HEK293T (cell line): Measurements from ENCODE around the gene CDH24.

Experiments
- ARNT ChIP-seq: fragments of 450-650 bp; IDR thresholded peaks from 2 replicates; pipeline ENCODE4 v1.6.1; 2017; ENCODE audit warnings: mild to moderate bottlenecking
- BHLHE40 ChIP-seq: fragments of 450-650 bp; IDR thresholded peaks from 2 replicates; pipeline ENCODE4 v1.6.1; 2016; ENCODE audit warnings: mild to moderate bottlenecking, moderate library complexity, borderline replicate concordance
- CTBP1 ChIP-seq: fragments of 450-650 bp; IDR thresholded peaks from 2 replicates; pipeline ENCODE4 v1.6.1; 2016; ENCODE audit warnings: borderline replicate concordance
- ELF4 ChIP-seq: fragments of 450-650 bp; IDR thresholded peaks from 2 replicates; pipeline ENCODE4 v1.6.1; 2017; ENCODE audit warnings: antibody characterized with exemption
- FOXK2 ChIP-seq: fragments of 450-650 bp; IDR thresholded peaks from 2 replicates; pipeline ENCODE4 v1.6.1; 2016; ENCODE audit warnings: mild to moderate bottlenecking
- FOXM1 ChIP-seq: fragments of 450-650 bp; IDR thresholded peaks from 2 replicates; pipeline ENCODE4 v1.6.1; 2017; ENCODE audit warnings: mild to moderate bottlenecking, borderline replicate concordance
- HDGF ChIP-seq: fragments of 450-650 bp; IDR thresholded peaks from 2 replicates; pipeline ENCODE4 v1.6.1; 2017; ENCODE audit warnings: antibody characterized with exemption, borderline replicate concordance
- L3MBTL2 ChIP-seq: fragments of 450-650 bp; conservative IDR thresholded peaks from 2 replicates; pipeline ENCODE4 v1.6.1; 2016; ENCODE audit warnings: mild to moderate bottlenecking
- SP1 ChIP-seq: fragments of 450-650 bp; IDR thresholded peaks from 2 replicates; pipeline ENCODE4 v1.6.1; 2017
- TF ChIP-seq, protein P1 (sequence below): fragments of 450-650 bp; IDR thresholded peaks from 2 replicates; pipeline ENCODE4 v1.6.1; 2016

GRCh38 chr14:23106747-23107045, 49.4 kb upstream of the CDH24 start:
- TF ChIP-seq ELF4 (no peak), FOXK2 (no peak), ARNT (no peak), HDGF (no peak), BHLHE40 (no peak), L3MBTL2 (no peak), SP1 (no peak), CTBP1 (no peak), FOXM1 (no peak)
- TF ChIP-seq, protein P1, sequence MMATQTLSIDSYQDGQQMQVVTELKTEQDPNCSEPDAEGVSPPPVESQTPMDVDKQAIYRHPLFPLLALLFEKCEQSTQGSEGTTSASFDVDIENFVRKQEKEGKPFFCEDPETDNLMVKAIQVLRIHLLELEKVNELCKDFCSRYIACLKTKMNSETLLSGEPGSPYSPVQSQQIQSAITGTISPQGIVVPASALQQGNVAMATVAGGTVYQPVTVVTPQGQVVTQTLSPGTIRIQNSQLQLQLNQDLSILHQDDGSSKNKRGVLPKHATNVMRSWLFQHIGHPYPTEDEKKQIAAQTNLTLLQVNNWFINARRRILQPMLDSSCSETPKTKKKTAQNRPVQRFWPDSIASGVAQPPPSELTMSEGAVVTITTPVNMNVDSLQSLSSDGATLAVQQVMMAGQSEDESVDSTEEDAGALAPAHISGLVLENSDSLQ = no peak
